ENCODE data around the gene KSR1. TPM values are rescaled to one million over a fixed set of nuclear protein-coding genes. Genes with fewer than 3 reads are reported as not detected.

KSR1 gene
- total RNA-seq, 1 donor from 2014 or later, result 9.5 TPM

DNA sequence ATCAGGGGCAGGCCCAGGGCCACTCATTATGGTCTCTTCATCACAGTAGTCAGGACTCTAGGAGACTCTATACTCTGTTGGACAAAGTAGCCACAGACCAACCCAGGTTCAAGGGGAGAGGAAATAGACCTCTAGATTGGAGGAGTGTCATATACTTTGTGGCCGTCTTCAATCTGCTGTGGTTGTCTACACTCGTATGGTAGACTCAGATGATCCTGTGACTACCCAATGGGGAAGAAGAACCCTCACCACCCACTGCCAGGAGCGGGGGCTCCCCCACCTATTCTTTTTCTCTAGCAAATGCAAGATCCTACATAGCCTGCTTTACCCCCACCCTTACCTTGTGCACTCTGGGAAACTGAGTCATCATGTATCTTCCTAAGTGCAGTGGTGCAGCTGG, 80.5 kb downstream of the KSR1 start:
- intact Hi-C loops (cut with DNase I), result no loop called here
- DNase-seq (ENCODE audit: missing footprints) (no peak), ATAC-seq (no peak)

DNA sequence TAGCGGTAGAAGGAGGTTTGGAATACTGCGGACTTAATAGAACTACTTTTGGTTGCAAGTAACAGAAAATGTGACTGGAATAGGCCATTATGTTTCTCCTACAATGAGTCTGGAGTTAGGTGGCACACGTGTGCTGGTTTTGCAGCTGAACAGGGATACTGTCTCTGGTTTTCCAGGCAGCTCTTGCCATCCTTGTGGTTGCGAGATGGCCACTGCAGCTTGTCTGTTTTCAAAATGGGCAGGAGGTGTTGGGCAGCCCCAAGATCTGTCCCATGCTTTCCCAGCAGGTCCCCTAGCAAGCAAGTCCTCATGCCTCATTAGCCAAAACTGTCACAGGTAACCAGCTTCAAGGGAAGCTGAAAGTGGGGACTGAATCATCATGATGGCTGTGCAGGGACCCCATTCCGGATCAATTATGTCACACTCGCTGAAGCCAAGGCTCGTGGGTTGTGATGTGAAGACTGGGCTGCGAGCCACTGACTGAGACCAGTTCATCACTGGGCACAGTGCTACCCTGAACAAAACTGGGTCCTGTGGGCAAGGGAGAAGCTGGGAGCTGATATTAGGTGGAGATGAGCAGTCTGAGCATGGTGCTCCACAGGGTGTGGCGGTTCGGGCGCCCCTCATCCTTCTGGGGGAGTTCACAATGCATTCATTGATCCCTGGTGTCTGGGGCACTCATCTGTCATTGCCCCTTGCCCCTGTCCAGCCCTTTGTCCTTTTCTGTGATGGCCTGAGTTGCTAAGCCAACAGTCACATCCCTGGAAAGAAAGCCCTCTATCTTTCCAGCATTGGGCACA, 82.1 kb downstream of the KSR1 start:
- ATAC-seq, result no peak
- intact Hi-C loops (cut with DNase I), result no loop called here
- DNase-seq (ENCODE audit: missing footprints), result no peak

DNA sequence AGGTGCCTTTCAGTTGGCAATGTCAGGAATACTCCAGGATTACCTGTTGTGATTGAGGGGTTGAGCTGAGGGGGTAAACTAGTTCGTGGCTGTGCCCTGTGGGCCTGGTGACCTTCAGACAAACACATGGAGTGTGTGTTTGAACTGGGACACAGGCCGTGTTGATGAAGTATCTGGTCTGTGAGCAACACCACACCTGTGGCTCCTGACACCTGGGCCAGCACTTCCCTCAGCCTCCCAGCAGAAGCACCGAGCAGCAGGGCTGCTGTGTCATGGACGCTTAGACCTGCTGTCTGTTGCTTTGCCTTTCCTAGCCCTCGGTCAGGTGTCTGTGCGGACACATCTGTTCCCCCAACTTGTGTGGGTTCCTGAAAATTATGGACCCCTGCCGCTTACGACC, 82.9 kb downstream of the KSR1 start:
- DNase-seq (ENCODE audit: missing footprints) (no peak), ATAC-seq (no peak)
- intact Hi-C loops (cut with DNase I), result no loop called here

DNA sequence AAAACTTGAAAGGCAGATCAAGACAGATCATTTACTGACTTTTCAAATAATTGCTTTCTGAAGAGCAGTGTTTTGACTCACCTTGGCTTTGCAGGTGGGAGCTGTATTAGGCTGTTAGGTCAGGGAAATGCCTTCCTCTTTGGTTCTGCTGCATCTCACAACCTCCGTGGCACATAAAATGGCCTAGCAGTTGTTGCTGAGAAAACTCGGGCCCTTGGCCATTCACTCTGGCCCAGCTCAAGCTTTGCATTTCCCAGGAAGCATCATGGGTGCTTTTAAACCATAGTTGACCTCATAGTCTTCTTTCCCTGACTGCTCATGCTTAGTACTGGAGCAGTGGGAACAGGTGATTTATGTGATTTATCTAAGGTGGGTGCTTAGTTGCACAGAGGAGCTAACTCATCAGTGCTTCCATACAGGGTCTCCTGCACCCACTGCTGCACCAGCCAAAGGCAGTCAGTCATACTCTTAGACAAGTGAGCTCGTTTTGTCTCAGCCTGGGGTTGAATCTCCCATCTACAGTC, 83.6 kb downstream of the KSR1 start:
- intact Hi-C loops (cut with DNase I), result no loop called here
- DNase-seq (ENCODE audit: missing footprints), result no peak

DNA sequence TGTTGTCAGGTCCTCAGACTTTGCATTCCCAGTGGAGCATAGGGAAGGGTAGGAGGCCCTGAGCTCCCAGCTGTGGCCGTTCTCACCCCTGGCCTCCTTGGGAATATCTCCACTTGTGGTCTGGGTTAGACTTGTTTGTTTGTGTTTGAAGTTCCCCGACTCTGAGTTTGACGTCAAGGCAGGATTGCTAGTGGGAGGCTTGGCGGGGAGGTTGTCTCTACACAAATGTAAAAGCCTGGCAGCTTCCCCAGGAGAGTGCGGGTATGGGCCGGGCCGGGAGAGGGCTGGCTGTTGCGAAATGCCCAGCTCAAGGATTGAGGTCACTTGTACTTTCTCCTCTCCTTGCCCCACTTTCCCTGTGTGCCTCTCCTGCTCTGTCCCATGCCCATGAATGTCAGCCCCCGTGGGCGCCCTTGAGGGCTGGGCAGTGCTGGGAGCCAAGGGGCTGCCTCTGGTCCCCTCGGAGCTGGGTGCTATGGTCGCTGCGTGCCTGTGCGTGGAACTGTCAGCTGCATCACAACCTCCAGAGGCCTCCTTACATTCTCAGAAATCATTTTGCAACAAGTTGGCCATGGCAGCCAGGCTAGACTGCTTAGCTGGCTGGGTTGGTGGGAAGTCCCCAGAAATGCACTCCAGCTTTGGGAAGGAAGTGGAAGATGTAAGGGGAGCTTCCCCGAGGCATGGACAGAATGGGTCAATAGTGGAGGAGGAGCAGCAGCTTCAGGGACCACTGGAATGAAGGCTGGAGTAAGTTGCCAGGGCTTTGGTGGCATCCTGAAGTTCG, 84.3 kb downstream of the KSR1 start:
- ATAC-seq, result peak; percentile 91
- intact Hi-C loops (cut with DNase I), result no loop called here
- DNase-seq (ENCODE audit: missing footprints), result peak; percentile 93

More for the DNA sequence above, 83.6 kb downstream of the KSR1 start:
- no peak for ATAC-seq

DNA sequence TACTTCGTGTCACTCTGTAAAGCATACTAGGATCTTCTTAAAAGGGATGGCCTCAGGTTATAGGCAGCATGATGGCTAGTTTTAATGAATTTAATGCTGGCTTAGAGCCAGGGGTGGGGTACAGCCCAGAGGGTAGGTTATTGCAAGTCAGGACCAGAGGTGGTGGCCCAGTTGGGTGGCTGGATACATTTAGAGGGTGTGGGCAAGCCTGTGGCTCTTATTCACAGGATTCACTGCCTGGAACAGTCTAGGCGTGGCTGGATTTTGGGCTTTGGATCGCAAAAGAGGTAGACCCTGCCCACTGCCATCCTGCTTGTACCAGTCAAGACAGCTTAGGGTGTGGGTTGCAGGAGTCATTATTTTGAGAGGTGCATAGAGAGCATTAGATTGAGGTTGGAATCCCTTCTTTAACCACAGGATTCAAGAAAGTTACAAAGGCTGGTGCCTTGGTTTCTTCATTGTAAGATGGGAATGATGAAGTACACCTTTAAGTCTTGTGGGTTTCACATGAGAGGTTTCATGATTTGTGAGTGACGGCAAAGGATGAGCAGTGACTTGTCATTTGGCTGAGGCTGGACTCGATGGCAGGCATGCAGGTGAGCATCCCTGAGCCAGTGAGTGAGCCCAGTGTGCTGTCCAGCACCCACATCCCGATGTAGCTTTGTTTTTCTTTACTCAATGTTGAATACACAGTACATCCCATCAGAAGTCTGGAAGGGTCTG, 85.2 kb downstream of the KSR1 start:
- no peak for DNase-seq (ENCODE audit: missing footprints)
- intact Hi-C loops (cut with DNase I), result no loop called here
- ATAC-seq, result no peak

DNA sequence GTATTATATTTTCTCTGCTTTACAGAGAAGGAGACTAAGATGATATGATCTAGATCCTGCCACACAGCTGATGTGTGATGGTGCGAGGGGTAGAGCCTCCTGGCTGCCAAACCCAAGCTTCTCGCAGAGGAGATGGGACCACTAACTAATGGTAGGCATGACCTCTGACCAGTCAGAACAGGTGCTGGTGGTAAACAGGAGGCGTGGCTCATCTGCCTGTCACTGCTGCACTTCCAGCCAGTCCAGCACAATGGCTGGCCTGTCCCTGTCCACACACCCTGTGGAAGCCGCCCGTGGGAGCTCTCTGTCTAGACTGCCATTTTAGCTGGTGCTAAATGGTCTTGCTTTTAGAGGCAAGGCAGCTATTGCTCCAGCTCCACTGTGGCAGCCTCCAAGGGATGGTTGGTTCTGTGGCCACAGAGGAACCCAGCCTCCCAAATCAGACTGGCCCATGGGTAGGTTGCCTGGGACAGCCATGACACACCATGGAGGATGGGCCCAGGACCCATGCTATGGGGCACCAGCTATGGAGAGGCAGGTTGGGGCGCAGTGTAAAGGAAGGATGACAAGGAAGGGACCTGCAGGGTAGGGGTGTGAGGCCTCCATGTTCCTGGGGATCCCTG, 86.7 kb downstream of the KSR1 start:
- intact Hi-C loops (cut with DNase I), result no loop called here
- DNase-seq (ENCODE audit: missing footprints), result no peak
- no peak for ATAC-seq

DNA sequence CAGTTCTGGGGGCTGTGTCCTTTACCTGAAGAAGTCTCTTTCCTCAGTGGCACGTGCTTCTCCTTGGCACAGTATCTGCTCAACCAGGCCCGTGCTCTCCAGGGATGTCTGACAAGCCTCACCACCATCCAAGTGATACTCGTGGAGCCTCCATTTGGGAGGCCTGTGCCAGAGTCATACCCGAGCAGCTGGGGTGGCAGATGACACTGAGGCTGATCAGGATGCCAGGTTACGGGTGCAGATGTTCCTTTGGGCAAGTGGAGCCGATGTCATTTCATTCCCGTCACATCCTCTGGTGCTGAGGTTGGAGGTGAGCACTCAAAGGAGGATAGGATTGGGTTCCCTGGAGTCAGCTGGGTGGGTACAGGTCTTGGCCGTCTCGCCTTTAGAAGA, 87.2 kb downstream of the KSR1 start:
- ATAC-seq (no peak), DNase-seq (ENCODE audit: missing footprints) (no peak)
- intact Hi-C loops (cut with DNase I), result no loop called here

DNA sequence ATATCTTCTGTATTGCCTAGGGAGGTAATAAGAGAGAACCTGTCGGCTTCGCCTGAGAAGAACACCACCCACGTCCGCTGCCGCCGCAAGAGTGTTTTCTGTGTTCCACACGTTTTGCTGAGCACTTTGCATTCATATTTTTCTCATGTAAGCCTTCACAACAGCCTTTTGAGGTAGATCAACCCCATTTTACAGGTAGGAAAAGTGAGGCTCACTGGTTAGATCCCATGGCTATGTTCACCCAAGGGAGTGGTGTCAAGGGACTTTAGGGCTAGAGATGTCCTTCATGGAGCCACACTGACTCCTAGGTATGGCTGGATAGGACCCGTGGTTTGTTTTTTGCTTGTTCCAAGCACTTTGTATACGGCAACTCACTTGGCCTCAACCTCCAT, 87.7 kb downstream of the KSR1 start:
- intact Hi-C loops (cut with DNase I), result no loop called here
- DNase-seq (ENCODE audit: missing footprints) (no peak), ATAC-seq (no peak)

DNA sequence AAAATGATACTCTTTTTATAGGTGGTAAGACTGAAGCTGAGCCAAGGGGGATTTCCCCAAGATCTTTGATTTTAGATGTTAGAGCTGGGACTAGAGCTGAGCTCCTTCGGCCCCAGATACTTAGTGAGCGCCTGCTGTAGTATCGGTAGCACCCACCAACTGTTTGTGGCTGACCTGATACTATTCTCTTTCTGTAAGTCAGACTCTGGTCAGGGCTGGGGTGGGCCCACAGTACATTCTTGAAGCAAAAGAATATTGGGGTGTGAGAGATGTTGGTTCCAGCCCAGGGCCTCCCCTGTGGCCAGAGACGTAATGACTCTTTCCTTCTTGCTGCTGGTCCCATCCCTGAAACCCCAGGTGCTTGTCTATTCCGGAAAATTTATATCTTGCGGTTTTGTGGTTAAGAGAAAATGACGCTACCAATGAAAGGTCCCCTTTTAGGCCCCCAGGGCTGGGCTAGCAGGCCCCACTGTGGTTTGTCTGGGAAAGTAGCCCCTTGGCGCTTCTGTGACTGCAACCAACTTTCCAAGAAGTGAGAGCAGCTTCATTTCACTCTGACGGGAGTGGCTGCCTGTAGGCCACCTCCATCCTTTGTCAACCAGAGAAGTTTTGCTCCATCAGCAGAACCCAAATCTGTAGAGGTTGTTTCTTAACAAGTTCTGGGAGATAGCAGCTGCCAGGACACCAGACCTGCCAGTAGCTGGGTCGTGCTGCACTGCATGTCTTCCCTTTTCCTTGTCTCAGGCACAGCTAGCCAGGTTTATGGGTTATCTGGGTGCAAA, 88.3 kb downstream of the KSR1 start:
- intact Hi-C loops (cut with DNase I), result no loop called here
- ATAC-seq (no peak), DNase-seq (ENCODE audit: missing footprints) (no peak)

DNA sequence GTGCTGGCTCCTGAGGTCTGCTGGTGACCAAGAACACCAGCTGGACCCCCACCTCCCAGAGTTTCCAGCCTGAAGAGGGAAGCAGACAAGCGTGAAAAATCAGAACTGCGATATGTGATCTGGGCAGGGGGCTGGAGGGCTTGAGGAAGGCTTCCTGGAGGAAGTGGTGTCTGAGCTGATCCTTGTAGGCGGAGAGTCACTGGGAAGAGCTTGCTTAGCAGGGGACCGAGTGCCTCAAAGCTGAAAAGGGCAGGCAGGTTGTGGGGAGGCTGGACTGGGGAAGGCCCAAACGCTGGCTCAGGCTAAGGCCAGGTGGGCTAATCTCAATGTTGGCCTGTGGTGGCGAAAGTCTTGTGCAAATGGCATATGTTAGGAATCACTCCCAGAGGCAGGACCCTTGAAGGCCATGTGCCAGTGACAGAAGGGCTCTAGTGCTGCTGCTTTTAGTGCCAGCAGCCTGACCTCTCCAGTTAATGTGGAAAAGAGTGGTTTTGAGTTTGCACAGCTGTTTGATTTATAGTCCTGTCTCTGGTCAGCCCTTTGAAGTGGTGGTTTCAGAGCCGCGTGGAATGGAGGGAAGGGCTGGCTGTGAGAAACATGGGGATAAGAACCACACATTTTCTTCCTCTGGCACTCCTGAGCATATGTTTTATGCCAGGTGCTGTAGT, 89.4 kb downstream of the KSR1 start:
- intact Hi-C loops (cut with DNase I), result no loop called here
- DNase-seq (ENCODE audit: missing footprints) (no peak), ATAC-seq (no peak)

DNA sequence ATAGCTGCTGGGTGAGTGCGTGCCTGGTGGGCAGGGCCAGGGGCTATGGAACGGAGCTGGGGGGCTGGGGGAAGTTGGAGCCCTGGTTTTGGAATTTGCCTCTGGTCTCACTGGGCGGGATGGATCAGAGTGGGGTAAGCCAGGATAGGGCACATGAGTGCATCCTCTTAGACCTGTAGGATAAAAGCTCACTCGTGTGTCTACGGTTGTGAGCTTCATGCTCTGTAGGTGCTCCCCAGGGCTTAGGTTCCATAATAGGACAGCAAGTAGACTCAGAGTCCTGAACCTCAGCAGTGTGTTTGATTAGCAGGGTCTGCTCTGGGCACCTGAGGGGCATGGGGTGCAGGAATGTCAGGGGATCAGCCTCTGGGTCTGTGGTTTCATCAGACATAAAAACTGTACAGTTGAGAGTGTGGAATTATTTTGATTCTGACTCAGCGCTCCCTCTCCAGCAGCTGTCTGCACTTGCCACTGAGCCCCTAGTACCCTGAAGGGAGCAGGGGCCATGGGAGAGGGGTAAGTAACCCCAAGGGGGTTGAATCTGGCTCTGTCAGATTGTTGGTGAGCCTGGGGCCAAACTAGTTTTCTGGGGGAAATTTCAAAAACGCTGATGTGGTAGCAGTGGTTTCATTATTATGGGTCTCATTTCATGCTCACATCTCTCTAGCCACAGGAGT, 90.5 kb downstream of the KSR1 start:
- intact Hi-C loops (cut with DNase I), result no loop called here
- no peak for DNase-seq (ENCODE audit: missing footprints)
- no peak for ATAC-seq

DNA sequence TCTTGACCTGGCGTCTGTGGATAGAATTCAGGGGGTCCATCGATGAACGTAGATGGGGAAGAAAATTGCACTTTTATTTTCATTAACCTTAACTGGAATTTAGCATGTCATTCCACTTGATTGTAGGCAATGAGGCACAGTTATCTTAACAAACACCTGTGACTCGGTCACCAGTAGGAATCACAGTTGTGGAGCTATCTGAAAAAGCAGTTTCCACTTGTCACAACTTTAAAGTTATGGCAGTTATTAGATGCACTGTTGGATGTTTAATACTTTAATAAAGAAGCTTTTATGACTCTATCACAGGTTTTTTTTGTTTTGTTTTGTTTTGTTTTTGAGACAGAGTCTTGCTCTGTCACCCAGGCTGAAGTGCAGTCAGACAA, 91.0 kb downstream of the KSR1 start:
- intact Hi-C loops (cut with DNase I), result no loop called here
- no peak for ATAC-seq
- DNase-seq (ENCODE audit: missing footprints), result no peak

DNA sequence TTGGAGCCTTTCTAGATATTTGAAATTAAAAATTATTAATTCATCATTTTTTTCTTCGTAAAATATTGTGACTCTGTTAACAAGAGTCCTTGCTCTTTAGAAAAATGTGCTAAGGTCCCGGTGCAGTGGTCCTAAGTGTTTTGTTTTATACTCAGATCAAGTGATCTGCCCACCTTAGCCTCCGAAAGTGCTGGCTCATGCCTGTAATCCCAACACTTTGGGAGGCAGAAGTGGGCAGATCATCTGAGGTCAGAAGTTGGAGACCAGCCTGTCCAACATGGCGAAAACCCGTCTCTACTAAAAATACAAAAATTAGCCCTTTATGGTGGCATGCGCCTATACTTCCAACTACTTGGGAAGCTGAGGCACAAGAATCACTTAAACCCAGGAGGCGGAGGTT, 92.1 kb downstream of the KSR1 start:
- ATAC-seq (no peak), DNase-seq (ENCODE audit: missing footprints) (no peak)
- intact Hi-C loops (cut with DNase I), result no loop called here

DNA sequence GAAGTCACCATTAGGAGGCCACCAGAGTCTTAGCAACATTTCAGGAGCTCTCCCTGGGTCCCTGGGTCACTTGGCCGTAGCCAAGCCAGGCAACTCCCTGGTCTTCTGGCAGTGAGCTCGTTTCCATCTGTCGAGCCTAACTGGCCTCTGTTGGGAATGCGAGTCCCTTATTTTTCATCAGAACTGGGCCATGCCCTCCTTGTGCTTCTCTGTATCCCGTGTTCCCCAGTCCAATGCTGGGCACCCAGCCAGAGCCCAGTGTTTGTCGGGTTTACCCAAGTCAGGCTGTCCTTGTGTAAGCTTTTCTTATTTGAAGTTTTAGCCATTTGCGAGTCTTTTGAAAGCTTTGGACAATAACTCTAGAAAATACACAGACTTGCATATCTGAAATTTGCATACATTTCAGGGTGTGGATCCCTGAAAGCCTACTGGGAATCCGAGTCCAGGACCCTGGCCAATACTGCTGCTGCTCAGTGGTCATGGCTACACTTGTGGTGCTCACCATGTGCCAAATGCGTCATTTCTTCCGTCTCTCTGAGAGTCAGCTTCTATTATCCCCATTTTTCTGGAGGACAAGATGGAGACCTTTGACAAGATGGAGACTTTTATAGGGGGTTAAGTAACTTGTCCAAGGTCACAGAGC, 93.1 kb downstream of the KSR1 start:
- DNase-seq (ENCODE audit: missing footprints) (peak; percentile 83), ATAC-seq (peak; percentile 66)
- intact Hi-C loops (cut with DNase I), result no loop called here

DNA sequence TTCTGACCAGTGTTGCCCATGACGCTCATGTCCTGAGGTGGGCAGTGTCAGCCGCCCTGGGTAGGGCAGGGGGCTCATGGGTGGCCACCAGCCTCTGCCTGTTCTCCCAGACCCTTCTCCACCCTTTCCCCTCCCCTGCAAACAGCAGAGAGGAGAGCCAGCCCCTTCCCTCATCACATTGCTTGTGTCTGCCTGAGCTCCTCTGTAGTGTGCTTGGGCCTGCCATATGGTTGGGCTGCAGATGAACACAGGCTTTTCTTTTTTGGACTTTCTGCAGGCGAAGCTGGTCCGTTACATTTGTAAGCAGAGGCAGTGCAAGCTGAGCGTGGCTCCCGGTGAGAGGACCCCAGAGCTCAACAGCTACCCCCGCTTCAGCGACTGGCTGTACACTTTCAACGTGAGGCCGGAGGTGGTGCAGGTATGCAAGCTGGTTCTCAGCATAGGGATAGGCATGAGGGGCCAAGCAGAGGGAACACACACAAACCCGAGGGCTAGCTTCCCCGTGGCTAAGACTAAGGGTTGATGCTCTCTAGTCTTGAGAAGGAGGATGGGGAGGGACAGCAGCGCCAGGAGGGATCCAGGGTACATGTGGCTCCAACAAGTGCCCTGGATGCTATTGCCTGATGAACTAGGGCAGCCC, 94.2 kb downstream of the KSR1 start:
- ATAC-seq (no peak), DNase-seq (ENCODE audit: missing footprints) (no peak)
- intact Hi-C loops (cut with DNase I), result no loop called here
